Breast epithelium (tissue), 3 donors: Measurements from ENCODE around the gene KLHL17.

Experiments used
- CTCF ChIP-seq, 3 donors: fragments of 450-650 bp; IDR thresholded peaks; one replicate each; pipeline ENCODE4 v1.5.1; 2016 to 2017; ENCODE audit warnings: antibody characterized with exemption in 3 of 3, mild to moderate bottlenecking in 3 of 3, moderate library complexity in 3 of 3
- POLR2AphosphoS5 ChIP-seq, 3 donors: sonication (generic); formaldehyde crosslinking; IDR thresholded peaks; one replicate each; pipeline ENCODE4 v1.6.1; 2017; ENCODE audit warnings: antibody characterized with exemption in 3 of 3

DNA sequence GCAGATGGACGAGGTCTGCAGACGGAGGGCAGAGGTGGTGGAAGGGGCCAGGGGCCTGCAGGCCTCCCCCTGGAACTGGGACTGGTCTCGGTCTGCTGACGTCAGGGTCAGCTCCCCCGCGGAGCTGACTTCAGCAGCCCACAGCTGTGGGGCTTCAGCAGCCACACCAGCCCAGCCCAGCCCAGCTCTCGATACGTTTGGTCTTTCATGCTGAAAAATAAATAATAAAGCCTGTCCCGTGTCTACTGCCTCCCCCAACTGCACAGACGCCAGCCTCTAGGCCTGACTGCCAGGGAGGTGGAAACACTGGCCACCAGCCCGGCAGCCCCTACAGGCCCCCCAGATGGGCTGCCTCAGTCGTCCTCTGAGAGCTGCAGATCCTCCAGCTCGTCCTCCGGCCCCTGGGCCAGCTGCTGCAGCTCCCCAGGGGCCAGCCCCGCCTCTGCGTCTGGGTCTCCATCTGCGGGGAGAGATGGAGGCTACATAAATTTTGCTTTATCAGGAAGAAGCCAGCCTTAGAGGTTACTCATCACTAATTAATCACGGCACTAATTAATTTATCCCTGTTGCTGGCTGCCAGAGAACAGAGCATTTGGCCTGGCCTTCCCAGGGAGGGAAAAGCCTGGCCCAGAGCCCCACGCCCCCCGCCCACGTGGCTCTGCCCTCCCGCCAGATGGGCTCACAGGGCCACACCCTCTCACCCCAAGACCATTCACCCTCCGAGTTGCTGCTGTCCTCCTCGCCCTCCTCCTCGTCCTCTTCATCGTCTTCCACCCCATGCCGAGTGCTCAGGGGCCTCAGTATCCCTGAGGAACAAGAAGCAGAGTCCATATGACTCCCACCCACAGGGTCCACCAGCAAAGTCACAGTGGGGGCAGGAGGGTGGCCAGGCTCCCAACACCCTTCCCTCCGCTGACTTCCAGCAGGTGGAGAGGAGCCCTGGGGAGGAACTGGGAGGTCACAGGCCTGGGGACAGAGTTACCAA is 15.8 kb upstream of the KLHL17 start:
- TF ChIP-seq CTCF (IDR thresholded peaks at IDR 0.05) (no peak), POLR2AphosphoS5 (IDR thresholded peaks at IDR 0.05) (no peak)
